ENCODE measurements around the gene SMIM21. TPM values are rescaled to one million over a fixed set of nuclear protein-coding genes. Genes with fewer than 3 reads are reported as not detected.

SMIM21 gene
- total and polyA plus RNA-seq, 2 of the 8 experiments (the other 6 are each of a cell fraction or from before 2014, with no cell fraction given), result not detected

GRCh38 chr18:75467281-75467795 is 39.8 kb upstream of the SMIM21 start:
- no peak overlapping the region for H3K14ac ChIP-seq (ENCODE audit: insufficient read length)
- no peak overlapping the region for H3K4me3 ChIP-seq (ENCODE audit: extremely low read depth in 1 of 4, insufficient read depth in 2 of 4, low read depth in 3 of 4, low read length in 4 of 4)
- no peaks in the 10 kb centered on the region for H3K4me1 ChIP-seq (replicated peaks in 1 of 4; ENCODE audit: control insufficient read depth in 3 of 4, insufficient read depth in 4 of 4, low read length in 3 of 4)
- no peaks in the 10 kb centered on the region for H3K27me3 ChIP-seq (replicated peaks in 1 of 4; ENCODE audit: control insufficient read depth in 3 of 4, extremely low read depth in 1 of 4, insufficient read depth in 3 of 4, low read length in 3 of 4)
- no peaks in the 10 kb centered on the region for H4K20me1 ChIP-seq (replicated peaks in 1 of 2; ENCODE audit: control insufficient read depth in 1 of 2, insufficient read depth in 2 of 2, low read length in 2 of 2)
- CTCF ChIA-PET (ENCODE audit: partially characterized antibody), result no interaction called here
- H2AK5ac ChIP-seq (ENCODE audit: low read depth, low read length), result no peak overlapping the region
- TF ChIP-seq RFX5 (IDR thresholded peaks at IDR 0.05; ENCODE audit: borderline replicate concordance, low read depth, low read length) (no peak), SRF (IDR thresholded peaks at IDR 0.05; ENCODE audit: low read depth, low read length) (no peak), NANOG (IDR thresholded peaks at IDR 0.05; ENCODE audit: insufficient read depth, low read depth, low read length, poor library complexity, severe bottlenecking) (no peak), TCF12 (IDR thresholded peaks at IDR 0.05; ENCODE audit: low read depth, low read length) (no peak), ATF2 (IDR thresholded peaks at IDR 0.05; ENCODE audit: low read length) (no peak)
- no peaks in the 10 kb centered on the region for H3K79me2 ChIP-seq (ENCODE audit: control insufficient read depth in 1 of 2, insufficient read depth in 2 of 2, low read length in 2 of 2)
- H2BK15ac ChIP-seq (ENCODE audit: low read length), result no peak overlapping the region
- no peak overlapping the region for H3K23ac ChIP-seq (ENCODE audit: insufficient read length)
- H4K5ac ChIP-seq (ENCODE audit: insufficient read length, low read depth, low read length), result no peak overlapping the region
- no peak overlapping the region for H2BK12ac ChIP-seq (ENCODE audit: low read depth, low read length)
- 0 out of 2 replicates have a peak, but pooled peaks cover 1% of the 10 kb centered on the region for H3K23me2 ChIP-seq (ENCODE audit: low read depth, low read length)
- no peak overlapping the region for H3K9ac ChIP-seq (replicated peaks in 1 of 4; ENCODE audit: extremely low read depth in 1 of 4, low read depth in 3 of 4, low read length in 3 of 4)
- no peak overlapping the region for H3K18ac ChIP-seq (ENCODE audit: extremely low read depth, low read length)
- no peaks in the 10 kb centered on the region for H3K36me3 ChIP-seq (ENCODE audit: control insufficient read depth in 2 of 4, insufficient read depth in 4 of 4, low read length in 3 of 4)
- no peak overlapping the region for H3K27ac ChIP-seq (ENCODE audit: low read depth, low read length)
- H3K79me1 ChIP-seq (ENCODE audit: low read depth, low read length), result no peaks in the 10 kb centered on the region
- no peaks in the 10 kb centered on the region for H3K9me3 ChIP-seq (ENCODE audit: insufficient read depth in 2 of 2, low read depth in 1 of 2, low read length in 1 of 2)
- no peak overlapping the region for H2AFZ ChIP-seq (ENCODE audit: low read length)
- H3K4me2 ChIP-seq (ENCODE audit: insufficient read depth in 1 of 2, low read depth in 2 of 2, low read length in 2 of 2), result no peak overlapping the region
- no peak overlapping the region for H4K91ac ChIP-seq (replicated peaks; ENCODE audit: insufficient read length, low read length)
- POLR2A ChIA-PET (ENCODE audit: partially characterized antibody), result no interaction called here
- H2BK120ac ChIP-seq (replicated peaks; ENCODE audit: low read depth, low read length), result no peak overlapping the region
- no peak overlapping the region for H3K4ac ChIP-seq (replicated peaks; ENCODE audit: insufficient read length, low read depth, low read length)
- H4K8ac ChIP-seq (ENCODE audit: extremely low read depth, insufficient read depth, low read length), result no peak overlapping the region
- 95% methylated on average over 12 of the region's 12 CpGs; no CpG with 5 or more reads in 1 of the 2 experiments for WGBS, 2 experiments (ENCODE audit: extremely low coverage in 1 of 2, insufficient coverage in 1 of 2, insufficient read length in 1 of 2, insufficient replicate concordance in 2 of 2, low coverage in 1 of 2, low lambda C conversion rate in 2 of 2, missing lambda C conversion rate in 1 of 2)
- no peak for FAIRE-seq
- no peak overlapping the region for H2BK20ac ChIP-seq (ENCODE audit: low read length)
- no peak overlapping the region for H3K56ac ChIP-seq (replicated peaks; ENCODE audit: insufficient read length, low read depth, low read length)
- no peak for DNase-seq (ENCODE audit: low read depth in 1 of 2, low spot score in 2 of 2)
- no peak overlapping the region for H2BK5ac ChIP-seq (ENCODE audit: low read depth, low read length)
